D721Med (cell line): ENCODE results near the gene MT1F.
"Not testable (repeated sequence)": the region's sequence is repeated elsewhere in the genome, so short reads cannot be mapped to it uniquely, and the experiment has no call there.

Source experiments
- DNase-seq: peaks from one replicate; pipeline ENCODE4 v3.0.0; 2011; ENCODE audit warnings: low spot score; ENCODE audit not compliant: insufficient read length
- FAIRE-seq: peaks from 2 replicates; lab custom pipeline; 2011; peaks lifted over from hg19 to GRCh38; lab: Jason Lieb, UNC
- CTCF ChIP-seq: IDR thresholded peaks from 2 replicates; pipeline ENCODE4 v1.5.1; 2012; ENCODE audit warnings: mild to moderate bottlenecking, control low read depth; ENCODE audit not compliant: insufficient read depth; ENCODE audit errors: missing control alignments

The MT1F gene

GRCh38 chr16:56662357-56663354, 4.9 kb downstream of the MT1F start:
- no peak for TF ChIP-seq CTCF
- DNase-seq (no peak), FAIRE-seq (no peak)

GRCh38 chr16:56664506-56664905, 6.7 kb downstream of the MT1F start:
- no peak for DNase-seq
- FAIRE-seq, result no peak
- no peak for TF ChIP-seq CTCF

- DNase-seq, FAIRE-seq: not testable (repeated sequence)
These were observed 7.8 kb downstream of the MT1F start for GRCh38 chr16:56665286-56666261.

- FAIRE-seq, result no peak
- DNase-seq, result no peak
These were observed 10.1 kb downstream of the MT1F start, which contains the start of gene MT1G for GRCh38 chr16:56667581-56668571. Gene MT1G, minus strand, starts transcription at chr16:56668065. Its CDS starts 72 bp downstream, at chr16:56667993.

GRCh38 chr16:56669005-56669839, 11.5 kb downstream of the MT1F start, which contains the start of gene MT1H:
Gene MT1H, plus strand, starts transcription at chr16:56669814. Its CDS starts 71 bp downstream, at chr16:56669885.
- FAIRE-seq (no peak), DNase-seq (no peak)
- TF ChIP-seq CTCF, result no peak

More at GRCh38 chr16:56667581-56668571, 10.1 kb downstream of the MT1F start, which contains the start of gene MT1G:
- no peak for TF ChIP-seq CTCF

GRCh38 chr16:56669840-56670619, 12.3 kb downstream of the MT1F start:
- no peak for DNase-seq
- FAIRE-seq, result no peak
- TF ChIP-seq CTCF, result no peak
